SU-DHL-6 (cell line): ENCODE measurements around the gene DHRS1.

ENCODE experiments used
- EZH2phosphoT487 ChIP-seq: fragments of 200-600 bp; sonication (generic), shearing (Covaris generic); conservative IDR thresholded peaks from 2 replicates; pipeline ENCODE4 v1.6.1; 2018; ENCODE audit warnings: mild to moderate bottlenecking, antibody characterized with exemption, low read length, moderate library complexity, mixed read lengths
- TF ChIP-seq, protein P1 (sequence below): fragments of 200-600 bp; sonication (generic); IDR thresholded peaks from one replicate; pipeline ENCODE4 v1.5.1; 2017; ENCODE audit warnings: antibody characterized with exemption, mild to moderate bottlenecking, low read length, moderate library complexity; ENCODE audit not compliant: insufficient read depth, poor library complexity, severe bottlenecking

DNA sequence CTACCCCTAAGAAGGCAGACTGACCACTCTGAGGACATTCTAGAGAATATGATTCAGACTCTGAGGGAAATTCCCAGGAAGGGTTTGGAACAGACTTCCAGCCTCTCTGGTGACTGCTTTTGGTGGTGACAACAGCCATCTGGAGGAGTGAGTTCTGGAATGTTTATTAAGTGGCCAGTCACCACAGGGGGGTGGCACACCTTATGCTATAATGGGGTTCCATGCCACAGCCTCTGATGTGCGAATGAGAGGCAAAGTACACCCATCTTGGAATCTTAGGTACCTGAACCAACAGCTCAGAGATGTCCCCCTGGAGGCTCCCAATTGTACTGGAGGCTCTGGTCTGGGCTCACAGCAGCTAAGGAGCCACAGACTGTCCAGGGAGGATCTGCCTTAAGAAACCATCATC, 47.7 kb downstream of the DHRS1 start:
- TF ChIP-seq, protein P1, sequence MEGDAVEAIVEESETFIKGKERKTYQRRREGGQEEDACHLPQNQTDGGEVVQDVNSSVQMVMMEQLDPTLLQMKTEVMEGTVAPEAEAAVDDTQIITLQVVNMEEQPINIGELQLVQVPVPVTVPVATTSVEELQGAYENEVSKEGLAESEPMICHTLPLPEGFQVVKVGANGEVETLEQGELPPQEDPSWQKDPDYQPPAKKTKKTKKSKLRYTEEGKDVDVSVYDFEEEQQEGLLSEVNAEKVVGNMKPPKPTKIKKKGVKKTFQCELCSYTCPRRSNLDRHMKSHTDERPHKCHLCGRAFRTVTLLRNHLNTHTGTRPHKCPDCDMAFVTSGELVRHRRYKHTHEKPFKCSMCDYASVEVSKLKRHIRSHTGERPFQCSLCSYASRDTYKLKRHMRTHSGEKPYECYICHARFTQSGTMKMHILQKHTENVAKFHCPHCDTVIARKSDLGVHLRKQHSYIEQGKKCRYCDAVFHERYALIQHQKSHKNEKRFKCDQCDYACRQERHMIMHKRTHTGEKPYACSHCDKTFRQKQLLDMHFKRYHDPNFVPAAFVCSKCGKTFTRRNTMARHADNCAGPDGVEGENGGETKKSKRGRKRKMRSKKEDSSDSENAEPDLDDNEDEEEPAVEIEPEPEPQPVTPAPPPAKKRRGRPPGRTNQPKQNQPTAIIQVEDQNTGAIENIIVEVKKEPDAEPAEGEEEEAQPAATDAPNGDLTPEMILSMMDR, result no peak
- TF ChIP-seq EZH2phosphoT487, result no peak
